Limb (tissue), 2 donors: ENCODE measurements around the gene ATP5F1D.

Experiments used
- DNase-seq, 2 donors: peaks; one replicate each; pipeline ENCODE4 v3.0.0-alpha.2; 2016; ENCODE audit errors: extremely low spot score in 2 of 2

ATP5F1D gene

GRCh38 chr19:1246265-1247087, 4.9 kb downstream of the ATP5F1D start:
- DNase-seq, result peak in 1 of 2 donors; percentile 65

GRCh38 chr19:1247748-1248138, 6.2 kb downstream of the ATP5F1D start:
- no peak for DNase-seq

- DNase-seq, result peak in 1 of 2 donors; percentile 89
Measured at GRCh38 chr19:1248139-1248785, 6.7 kb downstream of the ATP5F1D start, which contains the start of gene MIDN. Gene MIDN (plus strand): TSS chr19:1248583. CDS start chr19:1250297, 1,714 bp downstream.

GRCh38 chr19:1248786-1249297, 7.3 kb downstream of the ATP5F1D start:
- peak; percentile 77 to 93 for DNase-seq

- DNase-seq, result peak; percentile 97 to 98
Measured at GRCh38 chr19:1249298-1249989, 7.9 kb downstream of the ATP5F1D start.

GRCh38 chr19:1249990-1250436, 8.5 kb downstream of the ATP5F1D start:
- no peak for DNase-seq

GRCh38 chr19:1250437-1251260, 9.1 kb downstream of the ATP5F1D start:
- DNase-seq, result peak in 1 of 2 donors; percentile 85

GRCh38 chr19:1251330-1252220, 10.0 kb downstream of the ATP5F1D start:
- DNase-seq, result peak in 1 of 2 donors; percentile 78

GRCh38 chr19:1252221-1252820, 10.8 kb downstream of the ATP5F1D start:
- peak in 1 of 2 donors; percentile 69 for DNase-seq

- DNase-seq, result peak in 1 of 2 donors; percentile 84
Measured at GRCh38 chr19:1252821-1253513, 11.4 kb downstream of the ATP5F1D start.

- DNase-seq, result peak in 1 of 2 donors; percentile 45
Measured at GRCh38 chr19:1253514-1254080, 12.0 kb downstream of the ATP5F1D start.

- DNase-seq, result no peak
Measured at GRCh38 chr19:1254081-1254527, 12.6 kb downstream of the ATP5F1D start.

- no peak for DNase-seq
Measured at GRCh38 chr19:1254530-1255185, 13.1 kb downstream of the ATP5F1D start.

- DNase-seq, result no peak
Measured at GRCh38 chr19:1255186-1256161, 13.9 kb downstream of the ATP5F1D start.

- DNase-seq, result no peak
Measured at GRCh38 chr19:1256646-1257474, 15.3 kb downstream of the ATP5F1D start.
